PC-3 (cell line): ENCODE data around the gene HERPUD1. TPM values are rescaled to one million over a fixed set of nuclear protein-coding genes. Genes with fewer than 3 reads are reported as not detected.

Experiments used
- ATAC-seq: fragments of 200-7000 bp; cut with Tn5 transposase; 2 replicates; pipeline ENCODE4 v1.9.1; 2020; ENCODE audit warnings: mild to moderate bottlenecking, moderate library complexity
- BruUV-seq: library from RNA; stranded (reverse); fragments of 400-500 nt; replicated peaks from 2 replicates; lab custom pipeline; 2021; lab: Mats Ljungman, UMichigan
- CTCF ChIA-PET: fragments of 300-600 bp; sonication (Branson Sonifier 250); formaldehyde crosslinking; loops from one replicate; lab custom pipeline; 2022; ENCODE audit warnings: antibody characterized with exemption; lab: Charles Lee
- POLR2A ChIA-PET: fragments of 300-600 bp; sonication (Branson Sonifier 250); formaldehyde crosslinking; loops from one replicate; lab custom pipeline; 2022; ENCODE audit warnings: antibody characterized with exemption; ENCODE audit not compliant: unreplicated experiment; lab: Charles Lee
- DNase-seq: peaks from one replicate; pipeline ENCODE4 v3.0.0-alpha.2; 2015
- H2AFZ ChIP-seq: fragments of 300-600 bp; sonication (generic); 2 replicates; pipeline ENCODE4 v1.6.0; 2016; ENCODE audit warnings: antibody characterized with exemption, low read length
- H3F3A ChIP-seq: fragments of 300-600 bp; sonication (generic); one replicate; pipeline ENCODE4 v1.6.0; 2017; ENCODE audit warnings: antibody characterized with exemption, low read length, control low read depth, mild to moderate bottlenecking; ENCODE audit not compliant: unreplicated experiment
- H3K27ac ChIP-seq: fragments of 300-600 bp; sonication (generic); 2 replicates; pipeline ENCODE4 v1.5.1; 2016; ENCODE audit warnings: mild to moderate bottlenecking, low read length
- H3K27me3 ChIP-seq: fragments of 300-600 bp; sonication (generic); 2 replicates; pipeline ENCODE4 v1.6.1; 2016; ENCODE audit warnings: low read length, mixed read lengths
- H3K36me3 ChIP-seq: fragments of 300-600 bp; sonication (generic); 2 replicates; pipeline ENCODE4 v1.6.1; 2016; ENCODE audit warnings: low read depth, mixed run types, low read length, mixed read lengths
- H3K4me1 ChIP-seq: fragments of 300-600 bp; sonication (generic); 2 replicates; pipeline ENCODE4 v1.5.1; 2016; ENCODE audit warnings: low read length; ENCODE audit not compliant: insufficient read depth
- H3K4me2 ChIP-seq: fragments of 300-600 bp; sonication (generic); 2 replicates; pipeline ENCODE4 v1.6.0; 2016; ENCODE audit warnings: low read length
- H3K4me3 ChIP-seq: fragments of 300-600 bp; sonication (generic); 2 replicates; pipeline ENCODE4 v1.5.1; 2016; ENCODE audit warnings: mild to moderate bottlenecking, low read length, mixed read lengths
- H3K79me2 ChIP-seq: fragments of 300-600 bp; sonication (generic); 2 replicates; pipeline ENCODE4 v1.6.1; 2017; ENCODE audit warnings: low read length, mixed read lengths
- H3K9ac ChIP-seq: fragments of 300-600 bp; sonication (generic); 2 replicates; pipeline ENCODE4 v1.6.0; 2016; ENCODE audit warnings: mild to moderate bottlenecking, low read length
- H3K9me2 ChIP-seq: fragments of 300-600 bp; sonication (generic); replicated peaks from 2 replicates; pipeline ENCODE4 v1.6.1; 2016; ENCODE audit warnings: mixed run types, low read length, mixed read lengths
- H3K9me3 ChIP-seq: fragments of 300-600 bp; sonication (generic); 2 replicates; pipeline ENCODE4 v1.6.1; 2016; ENCODE audit warnings: low read length, mixed read lengths
- H4K20me1 ChIP-seq: fragments of 300-600 bp; sonication (generic); 2 replicates; pipeline ENCODE4 v1.6.1; 2016; ENCODE audit warnings: low read length, mixed read lengths
- EZH2 ChIP-seq: fragments of 300-600 bp; sonication (generic); IDR thresholded peaks from one replicate; pipeline ENCODE4 v1.6.1; 2017; ENCODE audit warnings: antibody characterized with exemption, mild to moderate bottlenecking, low read length; ENCODE audit not compliant: unreplicated experiment
- EZH2phosphoT487 ChIP-seq: fragments of 300-600 bp; sonication (generic); IDR thresholded peaks from 2 replicates; pipeline ENCODE4 v1.6.1; 2018; ENCODE audit warnings: mild to moderate bottlenecking, antibody characterized with exemption, low read length, borderline replicate concordance
- intact Hi-C: fragments of 100-400 bp; cut with micrococcal nuclease; formaldehyde crosslinking; loops from 2 replicates; pipeline ENCODE4 v1.9.0; 2023
- total RNA-seq: library from RNA; depleted of rRNA; stranded (reverse); fragments of >200 nt; gene quantifications from 2 replicates; pipeline ENCODE4 v1.2.3, GENCODE V29; 2014
- TF ChIP-seq, protein P1 (sequence below): fragments of 300-600 bp; sonication (generic); conservative IDR thresholded peaks from 2 replicates; pipeline ENCODE4 v1.5.1; 2017; ENCODE audit warnings: antibody characterized with exemption, low read depth, mild to moderate bottlenecking, low read length

HERPUD1 gene
- total RNA-seq, 1 experiment from 2014 or later, result 54.9 TPM

DNA sequence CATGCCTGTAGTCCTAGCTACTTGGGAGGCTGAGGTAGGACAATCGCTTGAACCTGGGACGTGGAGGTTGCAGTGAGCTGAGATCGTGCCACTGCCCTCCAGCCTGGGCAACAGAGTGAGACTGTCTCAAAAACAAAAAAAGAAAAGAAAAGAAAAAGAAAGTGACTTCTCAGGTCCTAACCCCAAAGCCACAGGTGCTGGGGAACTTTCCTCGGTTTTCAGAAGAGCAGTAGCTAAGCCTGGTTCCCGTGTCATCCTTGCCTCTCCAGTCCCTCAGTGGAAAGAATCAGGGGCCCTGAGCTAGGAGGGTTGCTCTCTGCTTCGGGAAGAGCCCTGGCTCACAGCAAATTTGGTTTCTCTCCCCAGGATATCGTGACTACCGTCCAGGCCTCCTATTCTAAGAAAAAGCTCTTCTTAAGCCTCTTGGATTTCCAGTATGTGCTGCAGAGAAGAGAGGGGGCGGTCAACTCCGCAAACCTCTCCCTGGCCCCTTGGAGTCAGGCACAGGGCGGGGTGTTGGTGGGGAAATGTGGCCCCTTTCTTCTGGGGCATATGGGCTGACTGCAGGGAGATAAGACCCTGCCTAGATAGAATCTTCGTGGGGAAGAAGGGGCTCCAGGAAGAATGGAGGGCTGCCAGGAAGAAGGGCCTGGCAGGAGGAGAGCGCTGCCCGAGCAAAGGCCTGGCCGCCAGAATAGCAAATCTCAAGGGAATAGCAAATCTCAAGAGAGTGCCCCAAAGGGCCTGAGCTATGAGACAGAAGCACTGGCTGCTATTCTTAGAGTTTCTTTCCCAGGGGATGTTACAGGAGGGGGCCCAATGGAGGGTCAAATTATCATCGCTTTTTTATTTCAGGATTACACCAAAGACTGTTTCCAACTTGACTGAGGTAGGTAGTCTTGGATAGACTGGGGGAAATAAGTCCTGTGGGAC is 49.1 kb downstream of the HERPUD1 start:
- H3K9ac ChIP-seq, result no peak overlapping the region
- ATAC-seq (no peak), DNase-seq (no peak)
- peaks cover 6% of the 10 kb centered on the region; the same call in 1 of the 2 replicates for H3K4me1 ChIP-seq
- H3K4me3 ChIP-seq, result no peak overlapping the region
- TF ChIP-seq EZH2 (no peak), EZH2phosphoT487 (no peak)
- TF ChIP-seq, protein P1, sequence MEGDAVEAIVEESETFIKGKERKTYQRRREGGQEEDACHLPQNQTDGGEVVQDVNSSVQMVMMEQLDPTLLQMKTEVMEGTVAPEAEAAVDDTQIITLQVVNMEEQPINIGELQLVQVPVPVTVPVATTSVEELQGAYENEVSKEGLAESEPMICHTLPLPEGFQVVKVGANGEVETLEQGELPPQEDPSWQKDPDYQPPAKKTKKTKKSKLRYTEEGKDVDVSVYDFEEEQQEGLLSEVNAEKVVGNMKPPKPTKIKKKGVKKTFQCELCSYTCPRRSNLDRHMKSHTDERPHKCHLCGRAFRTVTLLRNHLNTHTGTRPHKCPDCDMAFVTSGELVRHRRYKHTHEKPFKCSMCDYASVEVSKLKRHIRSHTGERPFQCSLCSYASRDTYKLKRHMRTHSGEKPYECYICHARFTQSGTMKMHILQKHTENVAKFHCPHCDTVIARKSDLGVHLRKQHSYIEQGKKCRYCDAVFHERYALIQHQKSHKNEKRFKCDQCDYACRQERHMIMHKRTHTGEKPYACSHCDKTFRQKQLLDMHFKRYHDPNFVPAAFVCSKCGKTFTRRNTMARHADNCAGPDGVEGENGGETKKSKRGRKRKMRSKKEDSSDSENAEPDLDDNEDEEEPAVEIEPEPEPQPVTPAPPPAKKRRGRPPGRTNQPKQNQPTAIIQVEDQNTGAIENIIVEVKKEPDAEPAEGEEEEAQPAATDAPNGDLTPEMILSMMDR, result no peak
- no peaks in the 10 kb centered on the region for H3K36me3 ChIP-seq
- POLR2A ChIA-PET, result no interaction called here
- H2AFZ ChIP-seq, result no peak overlapping the region
- no peaks in the 10 kb centered on the region for H3K9me2 ChIP-seq
- CTCF ChIA-PET, result no interaction called here
- H3F3A ChIP-seq, result no peaks in the 10 kb centered on the region
- no TSS peak for BruUV-seq
- no peaks in the 10 kb centered on the region for H3K79me2 ChIP-seq
- H3K27me3 ChIP-seq, result no peaks in the 10 kb centered on the region
- intact Hi-C loops, result no loop called here
- no peak overlapping the region for H3K27ac ChIP-seq
- no peaks in the 10 kb centered on the region for H3K9me3 ChIP-seq
- H4K20me1 ChIP-seq, result no peaks in the 10 kb centered on the region
- H3K4me2 ChIP-seq, result no peak overlapping the region

DNA sequence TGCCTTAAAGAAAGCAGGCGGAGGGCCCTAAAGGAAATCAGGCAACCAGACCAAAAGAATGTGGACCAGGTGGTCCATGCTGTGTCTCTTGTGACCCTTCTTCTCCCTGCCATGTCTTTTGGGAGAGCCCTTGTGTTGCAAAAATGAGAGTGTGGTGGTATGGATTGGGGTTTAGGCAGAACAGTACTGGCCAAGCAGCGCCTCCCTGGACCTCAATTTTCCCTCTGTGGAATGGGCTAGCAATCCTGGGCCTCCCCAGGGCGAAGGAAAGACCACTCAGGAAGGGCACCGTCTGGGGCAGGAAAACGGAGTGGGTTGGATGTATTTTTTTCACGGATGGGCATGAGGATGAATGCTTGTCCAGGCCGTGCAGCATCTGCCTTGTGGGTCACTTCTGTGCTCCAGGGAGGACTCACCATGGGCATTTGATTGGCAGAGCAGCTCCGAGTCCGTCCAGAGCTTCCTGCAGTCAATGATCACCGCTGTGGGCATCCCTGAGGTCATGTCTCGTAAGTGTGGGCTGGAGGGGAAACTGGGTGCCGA is 49.9 kb downstream of the HERPUD1 start:
- ATAC-seq (no peak), DNase-seq (no peak)
- ChIA-PET POLR2A (no interaction called here), CTCF (no interaction called here)
- TF ChIP-seq EZH2phosphoT487 (no peak), EZH2 (no peak)
- TF ChIP-seq, protein P1, result no peak
- no peaks in the 10 kb centered on the region for H3K9me3 ChIP-seq
- no peak overlapping the region for H2AFZ ChIP-seq
- no peak overlapping the region for H3K4me2 ChIP-seq
- no peaks in the 10 kb centered on the region for H3F3A ChIP-seq
- H3K9ac ChIP-seq, result no peak overlapping the region
- H3K4me1 ChIP-seq, result peaks cover 6% of the 10 kb centered on the region; the same call in 1 of the 2 replicates
- no peak overlapping the region for H3K4me3 ChIP-seq
- no peaks in the 10 kb centered on the region for H3K9me2 ChIP-seq
- no peaks in the 10 kb centered on the region for H3K27me3 ChIP-seq
- H3K79me2 ChIP-seq, result no peaks in the 10 kb centered on the region
- H4K20me1 ChIP-seq, result no peaks in the 10 kb centered on the region
- no TSS peak for BruUV-seq
- intact Hi-C loops, result no loop called here
- no peaks in the 10 kb centered on the region for H3K36me3 ChIP-seq
- no peak overlapping the region for H3K27ac ChIP-seq
